H9 (cell line): ENCODE measurements around the gene NUDT9. TPM values are rescaled to one million over a fixed set of nuclear protein-coding genes. Genes with fewer than 3 reads are reported as not detected.

Experiments
- DNase-seq: peaks from one replicate; pipeline ENCODE4 v3.0.0-alpha.2; 2017
- H2AFZ ChIP-seq: one replicate; pipeline ENCODE4 v1.6.1; 2013; ENCODE audit warnings: mild to moderate bottlenecking, low read length, control low read depth, moderate library complexity
- H2AK5ac ChIP-seq: 2 replicates; pipeline ENCODE4 v1.6.1; 2013; ENCODE audit warnings: low read length, control low read depth, mixed read lengths; ENCODE audit not compliant: insufficient read length
- H2BK120ac ChIP-seq: one replicate; pipeline ENCODE4 v1.6.1; 2013; ENCODE audit warnings: low read depth, mild to moderate bottlenecking, low read length, control low read depth, inconsistent platforms; ENCODE audit not compliant: poor library complexity, severe bottlenecking
- H2BK12ac ChIP-seq: 2 replicates; pipeline ENCODE4 v1.6.1; 2013; ENCODE audit warnings: low read length, control low read depth, mixed read lengths, low read depth; ENCODE audit not compliant: insufficient read length
- H2BK15ac ChIP-seq: 2 replicates; pipeline ENCODE4 v1.6.1; 2013; ENCODE audit warnings: low read depth, low read length, control low read depth
- H2BK20ac ChIP-seq: one replicate; pipeline ENCODE4 v1.6.1; 2013; ENCODE audit warnings: low read depth, mild to moderate bottlenecking, low read length, control low read depth, inconsistent platforms; ENCODE audit not compliant: poor library complexity, severe bottlenecking
- H2BK5ac ChIP-seq: 2 replicates; pipeline ENCODE4 v1.6.1; 2013; ENCODE audit warnings: low read length, control low read depth, mixed read lengths; ENCODE audit not compliant: insufficient read length
- H3K14ac ChIP-seq: 2 replicates; pipeline ENCODE4 v1.6.1; 2013; ENCODE audit warnings: low read length, control low read depth; ENCODE audit not compliant: insufficient read depth
- H3K18ac ChIP-seq: 2 replicates; pipeline ENCODE4 v1.6.1; 2013; ENCODE audit warnings: low read depth, mild to moderate bottlenecking, mixed read lengths, low read length, control low read depth; ENCODE audit not compliant: insufficient read length
- H3K23ac ChIP-seq: 2 replicates; pipeline ENCODE4 v1.6.1; 2013; ENCODE audit warnings: low read length, control low read depth, mixed read lengths, low read depth; ENCODE audit not compliant: insufficient read length
- H3K23me2 ChIP-seq: 2 replicates; pipeline ENCODE4 v1.6.1; 2013; ENCODE audit warnings: low read depth, mild to moderate bottlenecking, mixed read lengths, low read length, control low read depth; ENCODE audit not compliant: insufficient read length, poor library complexity, severe bottlenecking
- H3K27ac ChIP-seq: 2 replicates; pipeline ENCODE4 v1.5.1; 2013; ENCODE audit warnings: low read length, control low read depth, mixed read lengths, low read depth; ENCODE audit not compliant: insufficient read length
- H3K27me3 ChIP-seq: 2 replicates; pipeline ENCODE4 v1.6.1; 2013; ENCODE audit warnings: low read length, control low read depth, inconsistent platforms; ENCODE audit not compliant: insufficient read depth
- H3K4ac ChIP-seq: 2 replicates; pipeline ENCODE4 v1.6.1; 2013; ENCODE audit warnings: low read depth, mild to moderate bottlenecking, control low read depth, inconsistent platforms, low read length, moderate library complexity
- H3K4me1 ChIP-seq: 2 replicates; pipeline ENCODE4 v1.6.1; 2013; ENCODE audit warnings: low read length, control low read depth, inconsistent platforms; ENCODE audit not compliant: insufficient read depth
- H3K4me2 ChIP-seq: 2 replicates; pipeline ENCODE4 v1.6.1; 2013; ENCODE audit warnings: low read length, control low read depth, mixed read lengths; ENCODE audit not compliant: insufficient read length, insufficient read depth
- H3K56ac ChIP-seq: 2 replicates; pipeline ENCODE4 v1.6.1; 2013; ENCODE audit warnings: low read depth, mild to moderate bottlenecking, mixed read lengths, low read length, control low read depth; ENCODE audit not compliant: insufficient read length
- H3K79me1 ChIP-seq: 2 replicates; pipeline ENCODE4 v1.6.1; 2013; ENCODE audit warnings: low read depth, mild to moderate bottlenecking, moderate library complexity, low read length, control low read depth, inconsistent platforms; ENCODE audit not compliant: insufficient read depth, poor library complexity, severe bottlenecking
- H3K79me2 ChIP-seq: 2 replicates; pipeline ENCODE4 v1.6.1; 2013; ENCODE audit warnings: low read length, control low read depth, inconsistent platforms; ENCODE audit not compliant: insufficient read depth
- H3K9ac ChIP-seq: 2 replicates; pipeline ENCODE4 v1.6.1; 2013; ENCODE audit warnings: low read length, control low read depth, mixed read lengths; ENCODE audit not compliant: insufficient read length; ENCODE audit errors: extremely low read depth
- H3K9me3 ChIP-seq: one replicate; pipeline ENCODE4 v1.6.1; 2013; ENCODE audit warnings: low read depth, low read length, inconsistent platforms; ENCODE audit not compliant: control insufficient read depth
- H3T11ph ChIP-seq: one replicate; pipeline ENCODE4 v1.6.1; 2013; ENCODE audit warnings: mild to moderate bottlenecking, low read length, control low read depth, inconsistent platforms
- H4K20me1 ChIP-seq: one replicate; pipeline ENCODE4 v1.6.1; 2013; ENCODE audit not compliant: control insufficient read depth, insufficient read length, insufficient read depth
- H4K5ac ChIP-seq: 2 replicates; pipeline ENCODE4 v1.6.1; 2013; ENCODE audit warnings: low read depth, mild to moderate bottlenecking, mixed read lengths, low read length, control low read depth; ENCODE audit not compliant: insufficient read length
- H4K8ac ChIP-seq: replicated peaks from 2 replicates; pipeline ENCODE4 v1.6.1; 2013; ENCODE audit warnings: low read length, control low read depth, mixed read lengths, low read depth; ENCODE audit not compliant: insufficient read length
- H4K91ac ChIP-seq: 2 replicates; pipeline ENCODE4 v1.6.1; 2013; ENCODE audit warnings: low read depth, mild to moderate bottlenecking, moderate library complexity, mixed read lengths, low read length, control low read depth; ENCODE audit not compliant: insufficient read length
- H3K27ac Mint-ChIP-seq, 3 experiments: 2 replicates in 2 of 3; 3 replicates in 1 of 3; pipeline ENCODE4 v1.8.0; 2020 to 2021; ENCODE audit warnings: mixed read lengths in 3 of 3, mild to moderate bottlenecking in 1 of 3, moderate library complexity in 1 of 3
- H3K27me3 Mint-ChIP-seq: 2 replicates; pipeline ENCODE4 v1.8.0; 2021; ENCODE audit warnings: low read depth, mild to moderate bottlenecking, moderate library complexity, mixed read lengths
- H3K36me3 Mint-ChIP-seq, 3 experiments: 2 replicates in 2 of 3; 3 replicates in 1 of 3; pipeline ENCODE4 v1.8.0; 2020 to 2021; ENCODE audit warnings: low read depth in 3 of 3, mixed read lengths in 3 of 3; ENCODE audit not compliant: insufficient read depth in 1 of 3
- H3K4me1 Mint-ChIP-seq, 2 experiments: 2 replicates each; pipeline ENCODE4 v1.8.0; 2020; ENCODE audit warnings: mixed read lengths in 2 of 2
- H3K4me3 Mint-ChIP-seq, 2 experiments: 2 replicates in 1 of 2; 3 replicates in 1 of 2; pipeline ENCODE4 v1.8.0; 2020 to 2021; ENCODE audit warnings: mild to moderate bottlenecking in 2 of 2, mixed read lengths in 2 of 2, moderate library complexity in 1 of 2
- H3K9me3 Mint-ChIP-seq, 2 experiments: 2 replicates in 1 of 2; 3 replicates in 1 of 2; pipeline ENCODE4 v1.8.0; 2020; ENCODE audit warnings: mild to moderate bottlenecking in 2 of 2, mixed read lengths in 2 of 2, moderate library complexity in 1 of 2
- CTCF ChIP-seq: fragments of 200-600 bp; sonication (generic); conservative IDR thresholded peaks from 3 replicates; pipeline ENCODE4 v1.8.0; 2021; ENCODE audit warnings: antibody characterized with exemption, mild to moderate bottlenecking
- WGBS: extraction: QIAGEN DNeasy Blood & Tissue Kit; methylation state at CpG from one replicate; pipeline ENCODE4 v1.1.7; 2013; ENCODE audit warnings: missing lambda C conversion rate, low lambda C conversion rate, mixed read lengths; ENCODE audit not compliant: insufficient read length; ENCODE audit errors: extremely low coverage; 5-methylcytosine and 5-hydroxymethylcytosine counted together
- total RNA-seq: library from RNA; stranded (reverse); gene quantifications from 2 replicates; pipeline ENCODE4 v1.2.1, GENCODE V29; 2021

NUDT9 gene
- total RNA-seq, 1 experiment from 2014 or later, result 28.5 TPM

- H3K23ac ChIP-seq, result no peak overlapping the region
- Mint-ChIP-seq H3K36me3 (peaks cover 17 to 25% (median 23%) of the 10 kb centered on the region in 3 experiments; a peak in 6 of 7 replicates), H3K4me1 (peaks cover 17 to 25% of the 10 kb centered on the region in 2 experiments), H3K27ac (no peak overlapping the region), H3K27me3 (no peaks in the 10 kb centered on the region), H3K9me3 (no peaks in the 10 kb centered on the region), H3K4me3 (no peak overlapping the region)
- H2BK120ac ChIP-seq, result no peak overlapping the region
- WGBS, result no CpG with 5 or more reads among the region's 2 CpGs
- H3K79me2 ChIP-seq, result peaks cover 2% of the 10 kb centered on the region; the same call in 1 of the 2 replicates
- no peak overlapping the region for H2BK12ac ChIP-seq
- H3K27me3 ChIP-seq, result no peaks in the 10 kb centered on the region
- no peak overlapping the region for H3K56ac ChIP-seq
- no peak overlapping the region for H2AK5ac ChIP-seq
- TF ChIP-seq CTCF, result no peak
- H4K5ac ChIP-seq, result no peak overlapping the region
- no peak overlapping the region for H2AFZ ChIP-seq
- no peak overlapping the region for H3K18ac ChIP-seq
- H4K8ac ChIP-seq, result no peak overlapping the region
- no peak overlapping the region for H3T11ph ChIP-seq
- DNase-seq, result no peak
- H3K79me1 ChIP-seq, result peaks cover 5% of the 10 kb centered on the region
- H2BK5ac ChIP-seq, result no peak overlapping the region
- no peak overlapping the region for H3K4ac ChIP-seq
- H3K4me2 ChIP-seq, result no peak overlapping the region
- no peak overlapping the region for H3K9ac ChIP-seq
- H3K27ac ChIP-seq, result no peak overlapping the region
- no peaks in the 10 kb centered on the region for H4K20me1 ChIP-seq
- no peak overlapping the region for H2BK15ac ChIP-seq
- H3K14ac ChIP-seq, result no peak overlapping the region
- H2BK20ac ChIP-seq, result no peak overlapping the region
- H3K4me1 ChIP-seq, result no peaks in the 10 kb centered on the region
- no peak overlapping the region for H4K91ac ChIP-seq
- no peaks in the 10 kb centered on the region for H3K23me2 ChIP-seq
- no peaks in the 10 kb centered on the region for H3K9me3 ChIP-seq
Observed at GRCh38 chr4:87433342-87433741, 11.0 kb downstream of the NUDT9 start.
